Spleen (tissue), 7 donors: Measurements from ENCODE around the gene PIGN.

Source experiments
- CTCF ChIP-seq, 11 experiments: fragments of 200-600 bp in 7 of 11; fragments of 450-650 bp in 4 of 11; sonication (generic) in 4 of 11; IDR thresholded peaks in 8 of 11; conservative IDR thresholded peaks in 3 of 11; 1 replicate in 7 of 11; 2 replicates in 4 of 11; pipeline versions ENCODE4 v1.4.0 to v1.8.0; 2016 to 2021; ENCODE audit warnings: antibody characterized with exemption in 11 of 11, inconsistent platforms in 4 of 11, mild to moderate bottlenecking in 1 of 11
- POLR2A ChIP-seq, 3 donors: fragments of 450-650 bp; IDR thresholded peaks; one replicate each; pipeline ENCODE4 v1.5.1; 2017; ENCODE audit warnings: antibody characterized with exemption in 3 of 3, mild to moderate bottlenecking in 1 of 3
- donor health status: DM: no; HTN: no; CAD: no; lungs with moderate emphysema.
- donor health status: DM: no; HTN: no; CAD: no.
- donor health status: DM: no; HTN: no; CAD: no.

GRCh38 chr18:62107881-62108280 is 79.0 kb downstream of the PIGN start:
- TF ChIP-seq CTCF (IDR thresholded peaks at IDR 0.05 in 8 of 11, conservative IDR thresholded peaks at IDR 0.05 in 3 of 11), result no peak
- TF ChIP-seq POLR2A (IDR thresholded peaks at IDR 0.05), result no peak
